ENCODE data around the gene PPIA.

DNA sequence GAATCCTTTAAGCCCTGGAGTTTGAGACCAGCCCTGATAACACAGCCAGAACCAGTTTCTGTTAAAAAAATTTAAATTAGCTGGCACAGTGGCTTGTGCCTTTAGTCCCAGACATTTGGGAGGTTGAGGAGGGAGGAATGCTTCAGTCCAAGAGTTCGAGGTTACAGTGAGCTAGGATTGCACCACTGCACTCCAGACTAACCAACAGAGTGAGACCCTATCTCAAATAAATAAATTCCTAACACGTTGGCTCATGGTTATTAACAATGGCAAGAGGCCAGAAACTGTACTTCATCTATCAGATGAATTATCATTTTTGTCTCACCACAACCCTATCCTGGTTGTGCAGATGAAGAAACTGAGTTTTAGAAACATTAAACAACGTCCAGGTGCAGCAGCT lies 2.1 kb upstream of the PPIA start:
- TF ChIP-seq POLR2A (IDR thresholded peaks at IDR 0.05) (no peak), POLR2AphosphoS5 (IDR thresholded peaks at IDR 0.05) (no peak)
- TF ChIP-seq, protein P1, sequence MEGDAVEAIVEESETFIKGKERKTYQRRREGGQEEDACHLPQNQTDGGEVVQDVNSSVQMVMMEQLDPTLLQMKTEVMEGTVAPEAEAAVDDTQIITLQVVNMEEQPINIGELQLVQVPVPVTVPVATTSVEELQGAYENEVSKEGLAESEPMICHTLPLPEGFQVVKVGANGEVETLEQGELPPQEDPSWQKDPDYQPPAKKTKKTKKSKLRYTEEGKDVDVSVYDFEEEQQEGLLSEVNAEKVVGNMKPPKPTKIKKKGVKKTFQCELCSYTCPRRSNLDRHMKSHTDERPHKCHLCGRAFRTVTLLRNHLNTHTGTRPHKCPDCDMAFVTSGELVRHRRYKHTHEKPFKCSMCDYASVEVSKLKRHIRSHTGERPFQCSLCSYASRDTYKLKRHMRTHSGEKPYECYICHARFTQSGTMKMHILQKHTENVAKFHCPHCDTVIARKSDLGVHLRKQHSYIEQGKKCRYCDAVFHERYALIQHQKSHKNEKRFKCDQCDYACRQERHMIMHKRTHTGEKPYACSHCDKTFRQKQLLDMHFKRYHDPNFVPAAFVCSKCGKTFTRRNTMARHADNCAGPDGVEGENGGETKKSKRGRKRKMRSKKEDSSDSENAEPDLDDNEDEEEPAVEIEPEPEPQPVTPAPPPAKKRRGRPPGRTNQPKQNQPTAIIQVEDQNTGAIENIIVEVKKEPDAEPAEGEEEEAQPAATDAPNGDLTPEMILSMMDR (IDR thresholded peaks at IDR 0.05) = no peak

Measured in suprapubic skin (tissue), 4 donors.